ENCODE data around the gene MRPL36.
"Not testable (repeated sequence)": the region's sequence is repeated elsewhere in the genome, so short reads cannot be mapped to it uniquely, and the experiment has no call there.

The MRPL36 gene

GRCh38 chr5:1832511-1833250, 33.0 kb upstream of the MRPL36 start:
- no peak overlapping the region for H3K4me3 ChIP-seq (ENCODE audit: low read depth, low read length)

- H3K4me3 ChIP-seq (ENCODE audit: low read depth, low read length) = no peak overlapping the region
These were observed 32.2 kb upstream of the MRPL36 start for GRCh38 chr5:1831677-1832313.

- H3K4me3 ChIP-seq (ENCODE audit: low read depth, low read length) = no peak overlapping the region
These were observed 31.6 kb upstream of the MRPL36 start for GRCh38 chr5:1831257-1831656.

- no peak overlapping the region for H3K4me3 ChIP-seq (ENCODE audit: low read depth, low read length)
These were observed 31.1 kb upstream of the MRPL36 start for GRCh38 chr5:1830571-1831228.

- H3K4me3 ChIP-seq (ENCODE audit: low read depth, low read length) = no peak overlapping the region
These were observed 28.3 kb upstream of the MRPL36 start for GRCh38 chr5:1827886-1828397.

GRCh38 chr5:1827025-1827885, 27.6 kb upstream of the MRPL36 start:
- H3K4me3 ChIP-seq (ENCODE audit: low read depth, low read length) = no peak overlapping the region

- no peak overlapping the region for H3K4me3 ChIP-seq (ENCODE audit: low read depth, low read length)
These were observed 26.8 kb upstream of the MRPL36 start for GRCh38 chr5:1826235-1826980.

- no peak overlapping the region for H3K4me3 ChIP-seq (ENCODE audit: low read depth, low read length)
These were observed 25.5 kb upstream of the MRPL36 start for GRCh38 chr5:1824903-1825841.

- no peak overlapping the region for H3K4me3 ChIP-seq (ENCODE audit: low read depth, low read length)
These were observed 24.6 kb upstream of the MRPL36 start for GRCh38 chr5:1824109-1824821.

GRCh38 chr5:1823381-1824034, 23.9 kb upstream of the MRPL36 start:
- H3K4me3 ChIP-seq (ENCODE audit: low read depth, low read length) = no peak overlapping the region

GRCh38 chr5:1821862-1822261, 22.2 kb upstream of the MRPL36 start:
- no peak overlapping the region for H3K4me3 ChIP-seq (ENCODE audit: low read depth, low read length)

GRCh38 chr5:1820926-1821325, 21.3 kb upstream of the MRPL36 start:
- no peak overlapping the region for H3K4me3 ChIP-seq (ENCODE audit: low read depth, low read length)

GRCh38 chr5:1820381-1820780, 20.7 kb upstream of the MRPL36 start:
- H3K4me3 ChIP-seq (ENCODE audit: low read depth, low read length) = no peak overlapping the region

- no peak overlapping the region for H3K4me3 ChIP-seq (ENCODE audit: low read depth, low read length)
These were observed 19.8 kb upstream of the MRPL36 start for GRCh38 chr5:1819458-1819857.

- H3K4me3 ChIP-seq (ENCODE audit: low read depth, low read length) = no peak overlapping the region
These were observed 19.1 kb upstream of the MRPL36 start for GRCh38 chr5:1818784-1819183.

- H3K4me3 ChIP-seq (ENCODE audit: low read depth, low read length) = no peak overlapping the region
These were observed 17.8 kb upstream of the MRPL36 start for GRCh38 chr5:1817261-1818043.

GRCh38 chr5:1816495-1817089, 17.0 kb upstream of the MRPL36 start:
- H3K4me3 ChIP-seq (ENCODE audit: low read depth, low read length) = not testable (repeated sequence)
